Measurements from ENCODE around the gene TEX55.
"Not testable (repeated sequence)": the region's sequence is repeated elsewhere in the genome, so short reads cannot be mapped to it uniquely, and the experiment has no call there.

Gene TEX55

GRCh38 chr3:119145500-119146167 is at the start of gene TEX55:
TSS of gene TEX55 (plus strand) at chr3:119146165. CDS start at chr3:119146190, 25 bp downstream.
- DNase-seq = no peak

- DNase-seq = no peak
Observed at GRCh38 chr3:119098003-119098402, 48.0 kb upstream of the TEX55 start.

DNA sequence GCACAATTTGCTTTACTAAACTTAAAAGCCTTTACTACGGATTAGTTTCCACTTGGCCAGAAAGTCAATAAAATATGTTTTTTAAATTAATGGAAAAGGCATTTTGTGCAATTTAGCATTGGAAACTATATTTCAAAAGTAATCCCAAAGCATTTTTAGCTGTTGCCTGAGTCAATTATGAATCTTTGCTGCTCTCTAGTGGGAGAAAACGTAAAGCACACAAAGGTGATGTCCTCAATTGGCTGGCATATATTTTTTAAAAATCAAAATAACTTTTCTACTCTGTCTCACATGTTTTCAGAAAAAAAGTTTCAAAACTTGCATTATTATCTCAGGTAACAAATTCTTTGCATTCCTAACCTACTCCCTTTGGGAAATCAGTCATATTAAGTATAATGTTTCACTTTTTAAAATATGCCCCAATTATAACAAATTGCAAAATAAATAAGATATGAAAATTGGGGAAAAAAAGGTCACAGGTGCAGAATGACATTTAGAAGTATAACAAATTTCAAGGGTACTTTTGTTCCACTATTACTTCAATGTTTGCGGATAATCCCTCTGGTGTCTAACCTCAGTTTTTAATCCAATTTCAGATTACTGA is 47.2 kb upstream of the TEX55 start:
- no peak for DNase-seq

GRCh38 chr3:119099785-119100184 is 46.2 kb upstream of the TEX55 start:
- DNase-seq = no peak

DNA sequence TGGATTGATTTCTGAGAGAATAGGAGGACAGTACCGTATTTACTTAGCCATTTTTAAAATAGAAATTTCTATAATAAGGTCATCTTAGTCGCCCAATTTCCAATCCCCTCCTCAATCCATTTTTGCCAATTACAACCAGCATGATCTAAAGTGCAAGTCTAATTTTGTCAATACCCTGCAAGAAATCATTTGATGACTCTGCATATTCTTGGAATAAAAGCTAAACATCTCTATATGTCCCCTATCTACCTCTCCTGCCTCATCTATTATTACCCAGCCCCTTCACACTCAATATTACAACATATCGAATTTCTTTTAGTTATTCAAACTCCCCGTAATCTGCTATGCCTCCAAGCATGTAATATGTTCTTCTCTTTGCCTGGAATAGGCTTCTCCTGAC is 41.9 kb upstream of the TEX55 start:
- no peak for DNase-seq

DNA sequence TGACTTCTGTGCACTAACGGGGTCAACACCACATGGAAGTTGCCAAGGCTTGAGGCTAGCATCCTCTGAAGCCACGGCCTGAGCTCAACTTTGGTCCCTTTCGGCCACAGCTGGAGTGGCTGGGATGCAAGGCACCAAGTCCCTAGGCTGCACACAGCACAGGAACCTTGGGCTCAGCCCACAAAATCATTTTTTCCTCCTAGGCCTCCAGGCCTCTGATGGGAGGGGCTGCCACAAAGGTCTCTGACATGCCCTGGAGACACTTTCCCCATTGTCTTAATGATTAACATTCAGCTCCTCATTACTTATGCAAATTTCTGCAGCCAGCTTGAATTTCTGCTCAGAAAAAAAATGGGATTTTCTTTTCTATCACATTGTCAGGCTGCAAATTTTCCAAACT is 27.6 kb upstream of the TEX55 start:
- not testable (repeated sequence) for DNase-seq

- no peak for DNase-seq
Observed at GRCh38 chr3:119120480-119120879, 25.5 kb upstream of the TEX55 start.

GRCh38 chr3:119122350-119122749 is 23.6 kb upstream of the TEX55 start:
- DNase-seq = no peak

GRCh38 chr3:119125342-119125741 is 20.6 kb upstream of the TEX55 start:
- DNase-seq = no peak

GRCh38 chr3:119125742-119126504 is 20.0 kb upstream of the TEX55 start:
- DNase-seq = no peak

DNA sequence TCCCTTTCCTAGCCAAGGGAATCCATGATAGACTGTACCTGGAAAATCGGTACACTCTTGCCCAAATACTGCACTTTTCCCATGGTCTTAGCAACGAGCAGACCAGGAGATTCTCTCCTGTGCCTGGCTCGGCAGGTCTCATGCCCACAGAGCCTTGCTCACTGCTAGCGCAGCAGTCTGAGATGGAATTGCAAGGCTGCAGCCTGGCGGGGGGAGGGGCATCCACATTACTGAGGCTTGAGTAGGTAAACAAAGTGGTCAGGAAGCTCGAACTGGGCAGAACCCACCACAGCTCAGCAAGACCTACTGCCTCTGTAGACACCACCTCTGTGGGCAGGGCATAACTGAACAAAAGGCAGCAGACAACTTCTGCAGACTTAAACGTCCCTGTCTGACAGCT is 15.7 kb upstream of the TEX55 start:
- not testable (repeated sequence) for DNase-seq

- not testable (repeated sequence) for DNase-seq
Observed at GRCh38 chr3:119132291-119132690, 13.7 kb upstream of the TEX55 start.

DNA sequence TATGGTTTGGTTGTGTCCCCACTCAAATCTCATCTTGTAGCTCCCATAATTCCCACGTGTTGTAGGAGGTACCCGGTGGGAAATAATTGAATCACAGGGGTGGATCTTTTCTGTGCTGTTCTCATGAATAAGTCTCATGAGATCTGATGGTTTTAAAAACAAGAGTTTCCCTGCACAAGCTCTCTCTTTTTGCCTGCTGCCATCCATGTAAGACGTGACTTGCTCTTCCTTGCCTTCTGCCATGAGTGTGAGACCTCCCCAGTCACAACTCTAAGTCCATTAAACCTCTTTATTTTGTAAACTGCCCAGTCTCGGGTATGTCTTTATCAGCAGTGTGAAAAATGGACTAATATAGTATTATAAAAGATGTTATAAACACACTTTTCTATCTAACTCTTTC is 6.6 kb upstream of the TEX55 start:
- not testable (repeated sequence) for DNase-seq

GRCh38 chr3:119140466-119140865 is 5.5 kb upstream of the TEX55 start:
- DNase-seq = no peak

GRCh38 chr3:119145128-119145499 is 851 bp upstream of the TEX55 start:
- no peak for DNase-seq

DNA sequence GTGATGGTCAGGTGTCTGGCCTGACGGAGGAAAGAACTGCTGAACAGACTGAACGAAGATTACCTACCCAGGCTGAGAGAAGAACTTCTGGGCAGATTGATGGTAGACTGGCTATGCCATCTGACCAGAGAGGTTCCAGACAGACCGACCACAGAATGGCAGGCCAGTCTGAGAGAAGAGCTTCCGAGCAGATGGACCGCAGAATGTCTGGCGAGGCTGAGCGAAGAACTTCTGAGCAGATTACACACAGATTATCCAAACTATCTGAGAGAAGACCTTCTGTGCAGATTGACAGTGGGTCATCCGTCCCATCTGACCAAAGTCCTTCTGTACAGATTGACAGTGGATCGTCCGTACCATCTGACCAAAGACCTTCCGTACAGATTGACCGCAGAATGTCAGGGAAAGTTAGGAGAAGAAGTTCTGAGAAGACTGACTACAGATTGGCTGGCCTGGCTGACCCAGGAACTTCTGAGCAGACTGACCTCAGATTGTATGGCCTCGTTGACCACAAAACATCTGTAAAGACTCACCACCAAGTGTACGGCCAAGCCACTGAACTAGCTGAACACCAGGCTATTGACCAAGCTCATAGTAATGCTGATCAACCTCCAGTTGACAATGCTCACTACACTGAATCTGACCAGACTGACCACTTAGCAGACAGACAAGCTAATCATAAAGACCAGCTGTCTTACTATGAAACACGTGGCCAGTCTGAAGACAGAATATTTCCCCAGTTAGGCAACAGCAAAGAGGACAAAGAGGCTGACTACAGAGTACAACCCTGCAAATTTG is 812 bp downstream of the TEX55 start:
- no peak for DNase-seq

GRCh38 chr3:119147494-119147893 is 1.5 kb downstream of the TEX55 start:
- DNase-seq = no peak

DNA sequence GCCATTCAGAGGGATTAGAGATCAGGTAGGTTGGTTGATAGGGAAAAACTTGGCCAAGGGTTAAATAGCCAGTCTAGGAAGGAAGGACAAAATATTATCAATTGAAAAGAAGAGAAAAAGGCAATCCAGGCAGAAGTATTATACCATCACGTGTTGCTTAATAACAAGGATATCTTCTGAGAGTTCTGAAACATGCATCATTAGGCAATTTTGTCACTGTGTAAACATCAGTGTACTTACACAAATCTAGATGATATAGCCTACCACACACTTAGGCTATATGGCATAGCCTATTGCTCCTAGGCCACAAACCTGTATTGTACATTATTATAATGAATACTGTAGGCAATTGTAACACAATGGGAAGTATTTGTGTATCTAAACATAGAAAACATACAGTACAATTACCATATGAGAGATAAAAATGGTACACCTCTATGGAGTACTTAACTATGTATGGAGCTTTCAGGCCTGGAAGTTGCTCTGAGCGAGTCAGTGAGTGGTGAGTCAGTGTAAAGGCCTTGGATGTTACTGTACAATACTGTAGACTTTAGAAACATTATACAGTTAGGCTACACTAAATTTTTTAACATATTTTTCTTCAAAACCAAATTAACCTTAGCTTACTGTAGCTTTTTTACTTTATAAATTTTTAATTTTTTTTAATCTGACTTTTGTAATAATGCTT is 2.7 kb downstream of the TEX55 start:
- no peak for DNase-seq

DNA sequence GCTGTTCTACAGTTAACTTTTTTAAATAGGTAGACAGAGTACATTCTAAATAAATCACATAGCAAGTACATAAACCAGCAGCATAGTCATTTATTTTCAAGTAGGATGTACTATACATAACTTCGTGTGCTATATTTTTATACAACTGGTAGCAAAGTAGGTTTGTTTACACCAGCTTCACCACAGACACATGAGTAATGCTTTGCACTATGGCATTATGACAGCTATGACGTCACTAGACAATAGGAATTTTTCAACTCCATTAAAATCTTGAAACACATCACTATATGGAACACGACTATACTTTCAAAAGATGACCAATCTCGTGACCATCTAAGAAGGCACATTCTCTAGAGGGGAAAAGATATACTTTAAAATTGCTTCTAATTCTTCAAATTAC is 3.5 kb downstream of the TEX55 start:
- no peak for DNase-seq

GRCh38 chr3:119156868-119157267 is 10.9 kb downstream of the TEX55 start:
- no peak for DNase-seq

DNA sequence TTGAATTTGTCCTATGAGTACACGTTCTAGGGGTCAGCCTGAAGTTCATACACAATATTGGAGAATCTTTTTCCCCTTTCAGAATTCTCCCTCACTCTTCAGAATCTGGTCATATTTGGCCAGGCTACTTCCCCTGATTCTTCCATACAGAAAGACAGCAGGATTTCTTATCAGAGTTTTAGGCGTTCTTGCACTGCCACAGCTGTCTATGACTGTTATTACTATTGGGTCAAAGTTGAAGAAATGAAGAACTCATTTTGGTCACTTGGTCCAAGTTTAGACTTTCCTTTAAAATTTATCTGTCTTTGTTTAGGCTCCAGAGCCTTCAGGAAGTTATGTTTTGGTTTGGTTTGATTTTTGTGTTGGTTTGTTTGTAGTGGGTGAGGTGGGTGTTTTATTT is 12.0 kb downstream of the TEX55 start:
- DNase-seq = no peak

GRCh38 chr3:119160361-119160760 is 14.4 kb downstream of the TEX55 start:
- DNase-seq = no peak

GRCh38 chr3:119160815-119161214 is 14.8 kb downstream of the TEX55 start:
- DNase-seq = no peak
